Stimulated activated CD4-positive, alpha-beta T cell treated with anti-CD3 and anti-CD28 coated beads, Interleukin-4, amount 100 ng/mL, for 4 hours (primary cell): ENCODE data around the gene NGEF.

Source experiments
- DNase-seq, 2 experiments: peaks; one replicate each; pipeline ENCODE4 v3.0.0-alpha.2; 2020

NGEF gene

GRCh38 chr2:233041722-233042323 is 28.8 kb upstream of the NGEF start:
- no peak for DNase-seq

DNA sequence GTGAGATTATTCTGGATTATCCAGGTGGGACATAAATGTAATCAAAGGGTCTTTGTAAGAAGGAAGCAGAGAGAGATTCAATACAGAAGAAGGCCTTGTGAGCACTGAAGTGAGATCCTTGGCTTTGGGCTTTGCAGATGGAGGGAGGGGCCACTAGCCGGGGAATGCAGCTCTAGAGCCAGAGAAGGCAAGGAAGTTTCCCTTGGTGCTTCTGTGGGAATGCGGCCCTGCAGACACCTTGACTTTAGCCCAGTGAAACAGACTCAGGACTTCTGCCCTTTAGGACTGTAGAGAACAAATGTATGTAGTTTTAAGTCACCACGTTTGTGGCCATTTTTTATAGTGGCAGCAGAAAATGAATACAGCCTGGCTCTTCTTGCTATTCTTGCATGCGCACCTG is 27.5 kb upstream of the NGEF start:
- DNase-seq = no peak

DNA sequence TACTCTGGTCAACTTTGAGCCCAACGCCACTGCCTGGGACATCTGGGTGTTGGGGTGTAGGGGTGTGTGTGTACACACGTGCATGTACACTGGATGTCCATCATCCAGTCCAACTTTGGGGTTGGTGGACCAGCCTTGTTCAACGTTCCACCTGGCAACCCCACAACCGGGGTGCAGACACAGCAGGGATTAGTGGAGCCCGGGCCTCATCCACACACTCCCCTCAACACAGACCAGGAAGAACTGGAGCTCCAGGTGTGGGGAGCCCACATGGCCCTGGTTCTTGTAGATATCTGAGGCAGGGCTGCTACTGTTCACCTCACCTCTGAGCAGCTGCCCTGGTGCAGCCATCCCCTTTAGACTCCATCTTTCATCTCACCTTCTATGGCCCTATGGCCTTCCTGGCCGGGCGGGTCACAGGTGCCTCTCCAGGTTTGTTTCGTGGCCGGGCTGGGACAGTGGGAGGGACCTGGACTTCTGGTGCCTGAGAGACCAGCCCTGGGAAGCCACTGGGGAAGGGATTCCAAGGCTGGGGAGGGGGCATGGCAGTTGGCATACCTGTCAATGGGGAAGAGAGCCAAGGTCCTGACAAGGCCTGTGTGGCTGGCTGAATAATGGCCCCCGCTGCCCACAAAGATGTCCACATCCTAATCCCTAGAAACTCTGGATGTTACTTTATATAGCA is 26.9 kb upstream of the NGEF start:
- no peak for DNase-seq

GRCh38 chr2:233039212-233039845 is 26.3 kb upstream of the NGEF start:
- DNase-seq = no peak

- no peak for DNase-seq
Measured at GRCh38 chr2:233037078-233037477, 24.0 kb upstream of the NGEF start.

DNA sequence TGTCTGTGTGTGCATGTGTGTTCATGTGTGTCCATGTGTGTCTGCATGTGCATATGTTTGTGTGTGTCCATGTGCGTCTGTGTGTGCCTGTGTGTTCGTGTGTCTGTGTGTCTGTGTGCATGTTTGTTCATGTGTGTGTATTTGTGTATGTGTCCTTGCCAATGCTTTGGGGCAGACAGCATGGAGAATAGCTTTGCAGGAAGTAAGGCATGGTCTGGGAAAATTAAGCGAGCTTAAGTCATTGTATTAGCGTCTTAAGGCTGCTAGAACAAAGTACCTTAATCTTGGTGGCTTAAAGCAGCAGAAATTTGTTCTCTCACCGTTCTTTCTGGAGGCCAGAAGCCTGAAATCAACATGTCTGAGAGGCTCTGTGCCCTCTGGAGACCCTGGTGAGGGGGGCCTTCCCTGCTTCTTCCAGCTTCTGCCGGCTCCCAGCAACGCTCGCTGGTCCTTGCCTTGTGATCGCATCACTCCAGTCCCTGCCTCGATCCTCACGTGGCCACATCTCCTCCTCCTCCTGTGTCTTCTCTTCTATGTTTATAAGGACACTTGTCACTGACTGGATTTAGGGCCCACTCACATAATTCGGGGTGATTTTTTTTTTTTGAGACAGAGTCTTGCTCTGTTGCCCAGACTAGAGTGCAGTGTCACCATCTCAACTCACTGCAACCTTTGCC is 23.2 kb upstream of the NGEF start:
- DNase-seq = no peak

DNA sequence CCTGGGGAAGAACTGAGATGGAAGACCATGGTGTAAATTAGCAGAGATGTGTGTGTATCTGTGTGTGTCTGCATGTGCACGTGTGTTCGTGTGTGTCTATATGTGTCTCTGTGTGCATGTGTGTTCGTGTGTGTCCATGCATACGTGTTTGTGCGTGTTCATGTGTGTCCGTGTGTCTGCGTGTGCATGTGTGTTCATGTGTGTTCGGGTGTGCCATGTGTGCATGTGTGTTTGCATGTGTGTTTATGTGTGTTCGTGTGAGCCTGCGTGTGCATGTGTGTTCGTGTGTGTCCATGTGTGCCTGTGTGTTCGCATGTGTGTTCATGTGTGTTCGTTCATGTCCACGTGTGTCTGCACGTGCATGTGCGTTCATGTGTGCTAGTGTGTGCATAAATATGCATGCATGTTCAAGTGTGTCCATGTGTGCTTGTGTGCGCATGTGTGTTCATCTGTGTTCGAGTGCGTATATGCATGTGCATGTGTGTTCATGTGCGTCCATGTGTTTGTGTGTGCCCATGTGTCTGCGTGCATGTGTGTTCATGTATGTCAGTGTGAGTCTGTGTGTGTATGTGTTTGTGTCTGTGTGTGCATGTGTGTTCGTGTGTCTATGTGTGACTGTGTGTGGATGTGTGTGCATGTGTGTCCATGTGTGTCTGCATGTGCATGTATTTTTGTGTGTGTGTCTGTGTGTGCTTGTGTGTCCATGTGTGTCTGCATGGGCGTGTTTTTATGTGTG is 22.5 kb upstream of the NGEF start:
- DNase-seq = no peak

GRCh38 chr2:233034091-233034882 is 21.2 kb upstream of the NGEF start:
- DNase-seq = no peak

DNA sequence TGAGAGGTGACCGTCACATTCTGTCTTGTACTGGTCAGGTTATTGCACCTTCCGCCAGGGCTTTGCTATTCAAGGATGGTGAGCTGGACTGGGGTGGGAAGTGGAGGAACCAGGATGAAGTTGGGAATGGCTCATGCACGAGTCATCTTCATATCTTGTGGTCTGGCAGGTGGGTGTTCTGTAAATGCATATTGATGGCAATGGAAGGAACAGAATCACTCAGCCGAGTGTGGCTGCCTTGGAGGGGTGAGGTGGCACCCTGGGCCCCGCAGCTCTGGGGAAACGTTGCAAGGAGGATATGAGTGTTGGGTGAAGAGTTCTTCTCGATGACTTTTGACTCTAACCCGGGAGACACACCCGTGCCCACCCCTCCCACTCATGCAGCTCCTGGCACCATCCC is 20.6 kb upstream of the NGEF start:
- DNase-seq = no peak

DNA sequence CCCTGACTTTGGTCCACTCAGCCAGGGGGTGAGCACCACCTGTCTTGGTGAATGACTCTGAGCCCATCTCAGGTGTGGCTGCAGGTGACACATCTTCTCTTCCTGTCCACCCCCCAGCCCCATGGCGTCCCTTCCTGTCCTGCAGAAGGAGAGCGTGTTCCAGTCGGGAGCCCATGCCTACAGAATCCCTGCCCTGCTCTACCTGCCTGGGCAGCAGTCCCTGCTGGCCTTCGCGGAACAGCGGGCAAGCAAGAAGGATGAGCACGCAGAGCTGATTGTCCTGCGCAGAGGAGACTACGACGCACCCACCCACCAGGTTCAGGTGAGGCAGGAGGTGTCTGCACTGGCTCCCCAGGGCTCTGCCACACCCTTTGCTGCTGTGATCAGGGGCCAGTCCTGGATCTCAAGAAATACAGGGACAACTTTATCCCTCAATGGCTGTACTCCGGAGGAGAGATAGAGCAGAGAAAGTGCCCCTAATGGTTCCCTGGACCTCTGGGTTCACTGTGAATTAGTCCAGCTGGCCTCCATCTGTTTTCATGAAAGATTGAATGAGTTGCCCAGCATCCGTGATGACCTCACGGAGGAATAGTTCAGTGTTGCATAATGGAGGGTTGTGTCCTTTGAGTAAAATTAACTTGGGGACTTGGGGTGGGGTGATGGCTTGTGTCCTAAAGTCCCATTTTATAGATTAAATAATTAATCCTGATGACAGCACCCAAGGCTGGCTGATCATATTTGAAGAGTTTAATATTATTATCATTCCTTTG is 19.7 kb upstream of the NGEF start, which contains the start of gene NEU2:
Gene NEU2 (plus strand): TSS at position 122 of the 770 bp plus-strand sequence. CDS start 0 bp downstream, at position 122.
- DNase-seq = no peak

DNA sequence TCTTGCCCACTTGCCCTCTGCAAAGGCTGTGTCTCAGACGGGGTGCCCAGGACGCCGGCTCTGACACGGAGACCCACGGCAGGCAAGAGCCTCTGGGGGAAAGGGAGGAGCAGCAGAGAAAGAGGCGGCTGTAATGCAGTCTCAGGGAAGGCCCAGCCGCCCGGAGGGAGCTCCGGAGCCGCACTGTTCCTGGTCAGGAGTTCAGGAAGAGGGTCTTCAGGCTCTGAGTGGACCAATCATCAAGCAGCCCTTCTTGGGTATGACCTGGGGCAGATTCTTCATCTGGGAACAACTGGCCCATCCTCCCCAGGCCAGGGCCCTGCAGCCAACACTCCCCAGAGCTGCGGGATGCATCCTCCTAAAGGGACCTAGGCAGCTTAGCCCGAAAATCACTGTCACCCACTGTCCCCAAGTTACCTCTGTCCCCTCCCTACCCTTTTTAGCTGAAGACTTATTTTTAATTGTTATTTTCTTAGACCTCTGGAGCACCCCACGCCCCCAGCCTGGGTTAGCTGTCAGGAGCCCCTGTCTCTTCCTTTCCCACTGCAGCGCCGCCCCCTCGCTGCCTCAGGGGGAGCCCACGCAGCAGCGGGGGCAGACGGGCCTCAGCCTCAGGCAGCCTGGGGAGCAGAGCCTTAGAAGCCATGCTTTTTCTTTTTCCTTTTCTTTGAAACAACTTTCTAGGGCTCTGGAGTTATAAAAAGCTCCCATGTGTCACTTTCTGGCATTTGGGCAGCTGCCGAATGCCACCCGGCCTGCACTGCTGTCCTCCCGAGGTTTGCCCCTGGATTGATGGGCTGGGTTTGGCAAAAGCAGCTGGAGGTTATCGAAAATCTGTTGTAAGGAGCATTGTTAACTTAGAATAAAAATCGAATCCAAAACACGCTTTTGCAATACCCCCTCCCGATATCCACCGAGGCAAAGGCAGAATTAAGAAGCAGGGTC is 18.8 kb upstream of the NGEF start:
- DNase-seq = no peak

- DNase-seq = no peak
Measured at GRCh38 chr2:233029321-233029720, 16.3 kb upstream of the NGEF start.

DNA sequence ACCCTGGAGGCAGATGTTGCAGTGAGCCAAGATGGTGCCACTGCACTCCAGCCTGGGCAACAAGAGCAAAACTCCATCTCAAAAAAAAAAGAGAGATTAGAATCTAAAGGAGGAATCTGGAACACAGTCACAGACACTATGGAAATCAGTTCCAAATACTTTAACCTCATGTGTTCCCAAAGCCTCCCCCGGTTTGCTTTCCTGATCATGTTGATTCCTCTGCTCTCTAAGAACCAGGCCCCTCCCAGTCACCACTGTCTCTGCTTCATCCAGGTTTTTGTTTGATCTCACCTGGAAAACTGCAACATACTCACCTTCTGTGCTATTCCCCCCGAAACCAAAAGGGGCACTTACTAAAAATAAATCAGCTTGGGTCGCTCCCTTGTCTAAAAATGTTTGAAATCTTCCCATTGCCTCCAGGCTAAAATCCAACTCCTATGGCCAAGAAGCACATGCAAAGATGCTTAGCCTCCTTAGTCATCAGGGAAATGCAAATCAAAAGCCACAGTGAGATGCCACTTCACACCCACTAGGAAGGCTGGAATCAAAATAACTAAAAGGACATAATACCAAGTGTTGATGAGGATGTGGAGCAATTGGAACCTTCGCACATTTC is 13.2 kb upstream of the NGEF start:
- DNase-seq = no peak

GRCh38 chr2:233025706-233026105 is 12.7 kb upstream of the NGEF start:
- no peak for DNase-seq

DNA sequence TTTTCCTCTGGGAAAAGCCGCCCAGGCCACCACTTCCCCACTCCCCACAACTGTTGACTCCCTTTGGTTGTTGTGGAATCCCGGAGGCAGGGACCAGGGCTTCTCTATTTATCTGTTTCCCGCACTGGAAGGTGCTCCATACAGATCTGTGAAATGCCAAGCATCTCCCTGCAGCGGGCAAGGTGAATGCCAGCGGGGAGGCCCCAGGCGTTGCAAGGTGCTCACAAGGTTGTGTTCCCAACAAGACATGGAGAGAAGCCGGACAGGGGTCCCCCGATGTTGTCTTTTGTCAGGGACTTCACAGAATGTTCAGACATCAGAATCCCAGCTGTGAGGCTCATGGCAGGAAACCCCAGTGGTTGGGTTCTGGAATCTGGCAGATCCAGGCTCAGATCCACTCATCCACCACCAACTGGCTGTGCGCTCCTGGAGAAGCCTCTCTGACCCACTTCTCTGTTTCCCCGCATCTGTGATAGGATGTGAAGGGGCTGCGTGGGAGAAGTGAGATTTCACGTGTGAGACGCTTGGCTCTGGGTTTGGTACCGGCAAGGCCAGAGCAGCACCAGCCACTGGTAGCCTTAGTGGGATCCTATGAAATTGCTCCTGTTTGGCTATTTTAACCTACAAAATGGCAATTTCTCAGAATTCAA is 10.8 kb upstream of the NGEF start:
- DNase-seq = no peak

DNA sequence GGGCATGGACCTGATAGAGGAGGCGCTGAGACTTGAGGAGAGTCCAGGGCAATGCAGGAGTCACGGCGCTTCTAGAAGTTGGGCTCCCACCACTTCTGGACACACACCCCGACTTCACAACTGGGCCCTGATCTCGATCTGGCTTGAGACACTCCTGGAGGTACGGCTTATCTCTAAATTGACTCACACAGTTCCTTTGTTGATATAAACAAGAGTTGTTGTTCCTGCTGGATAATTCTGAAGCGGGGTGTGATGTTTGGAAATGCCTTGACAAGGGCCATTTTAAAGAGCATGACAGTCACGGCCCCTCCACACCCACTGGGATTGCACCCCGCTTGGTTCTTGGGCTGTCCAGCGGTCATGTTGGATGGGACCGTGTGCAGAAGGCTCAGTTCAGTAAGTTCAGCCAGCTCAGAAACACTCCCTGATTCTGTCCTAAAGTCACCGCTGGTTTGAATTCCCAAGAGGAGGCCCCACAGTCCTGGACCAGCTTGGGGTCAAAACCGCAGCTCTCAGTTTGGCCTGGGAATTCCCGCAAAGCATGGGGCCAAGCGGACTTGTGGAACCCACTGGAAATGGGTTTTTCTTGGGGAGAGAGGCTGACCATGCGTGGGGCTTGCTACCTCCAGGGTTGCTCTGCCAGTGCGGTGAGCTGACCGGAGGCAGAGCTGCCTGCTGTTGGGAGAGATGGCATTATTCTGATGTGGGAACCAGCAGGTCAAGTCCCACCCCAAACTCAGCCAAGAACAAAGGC is 10.1 kb upstream of the NGEF start:
- DNase-seq = no peak

DNA sequence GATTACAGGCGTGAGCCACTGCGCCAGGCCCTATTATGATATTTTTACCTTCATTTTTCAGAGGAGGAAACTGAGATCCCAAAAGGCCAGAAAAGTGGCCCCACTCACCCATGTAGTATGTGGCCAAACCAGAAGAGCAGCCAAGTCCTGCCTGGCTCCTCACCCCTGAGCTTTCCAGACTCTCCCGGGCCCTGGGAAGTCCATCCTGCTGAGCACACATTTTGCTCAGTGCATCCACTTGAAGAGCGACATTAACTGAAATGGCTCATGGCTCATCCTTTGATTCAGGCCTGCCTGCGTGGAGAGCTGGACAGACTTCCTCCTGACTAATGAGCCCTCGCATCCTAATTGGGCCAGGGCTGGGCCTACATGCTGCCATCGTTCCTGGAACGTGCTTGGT is 9.5 kb upstream of the NGEF start:
- DNase-seq = no peak

DNA sequence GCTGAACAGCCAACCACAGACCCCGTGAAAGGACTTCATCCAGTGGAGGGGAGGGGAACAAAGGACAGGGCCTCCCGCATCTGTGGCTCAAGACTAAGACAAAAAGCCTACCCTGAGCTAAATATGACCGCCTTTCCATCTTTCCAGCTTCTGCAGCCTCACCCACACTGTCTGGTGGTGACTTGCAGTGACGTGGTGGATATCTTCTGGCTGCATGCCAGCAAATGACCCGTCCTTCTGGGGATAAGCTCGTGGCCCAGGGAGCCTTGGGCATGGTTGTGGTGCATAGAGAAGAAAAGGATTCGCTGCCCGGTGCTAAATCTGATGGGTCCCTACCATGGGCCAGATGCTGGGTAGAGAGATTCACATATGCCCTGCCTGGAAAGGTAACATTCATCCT is 8.7 kb upstream of the NGEF start:
- no peak for DNase-seq
